ENCODE measurements around the gene CEP112. TPM values are rescaled to one million over a fixed set of nuclear protein-coding genes. Genes with fewer than 3 reads are reported as not detected.

Gene CEP112
- total and polyA plus RNA-seq, 2 of the 13 experiments (the other 11 are each of a cell fraction or from before 2014, with no cell fraction given): 1.2 to 3.4 TPM

DNA sequence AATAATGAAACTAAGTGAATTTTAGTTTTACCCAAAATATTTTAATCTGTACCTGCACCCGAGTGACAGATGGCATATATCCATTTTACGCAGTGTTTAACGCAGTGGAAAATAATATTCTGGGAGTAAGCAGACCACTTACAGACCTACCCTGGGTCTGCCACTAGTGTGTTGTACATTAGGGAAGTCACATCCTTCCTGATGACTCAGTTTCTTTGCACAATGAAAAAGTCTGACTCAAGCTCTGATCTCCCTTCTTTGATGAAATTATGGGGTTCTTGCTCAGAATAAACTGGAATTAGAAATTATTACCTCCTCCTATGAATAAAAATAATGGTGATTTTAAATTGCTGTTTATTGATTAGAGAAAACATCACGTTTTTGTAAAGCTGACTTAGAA is 507.3 kb downstream of the CEP112 start (continued):
- TF ChIP-seq ATF2 (CRISPR knock-in tag; IDR thresholded peaks at IDR 0.05) (no peak), DPF2 (CRISPR knock-in tag; IDR thresholded peaks at IDR 0.05; ENCODE audit: borderline replicate concordance, low read depth) (no peak)

GRCh38 chr17:65683428-65683827 is 508.5 kb downstream of the CEP112 start:
- Histone ChIP-seq H3K27ac (ENCODE audit: extremely low read length, insufficient read depth, low read length) (no peak overlapping the region), H4K20me1 (ENCODE audit: insufficient read depth, low read length) (no peaks in the 10 kb centered on the region), H2AFZ (ENCODE audit: low read length) (no peak overlapping the region), H3K79me2 (ENCODE audit: insufficient read depth, low read length) (no peaks in the 10 kb centered on the region), H3K4me3 (replicated peaks in 1 of 3; ENCODE audit: insufficient read depth in 1 of 3, low read depth in 2 of 3, low read length in 3 of 3) (no peak overlapping the region), H3K9ac (ENCODE audit: insufficient read depth, low read depth, low read length) (no peak overlapping the region), H3K4me1 (ENCODE audit: insufficient read depth, low read length) (peaks cover 6% of the 10 kb centered on the region; the same call in 1 of the 2 replicates), H3K36me3 (replicated peaks in 1 of 2; ENCODE audit: control insufficient read depth in 1 of 2, insufficient read depth in 2 of 2, low read length in 2 of 2) (no peaks in the 10 kb centered on the region), H3K27me3 (ENCODE audit: control insufficient read depth in 1 of 2, insufficient read depth in 2 of 2, low read length in 2 of 2) (no peaks in the 10 kb centered on the region), H3K9me3 (ENCODE audit: low read length) (no peaks in the 10 kb centered on the region), H3K4me2 (ENCODE audit: low read depth, low read length) (no peak overlapping the region)
- ChIA-PET CTCF (ENCODE audit: low intra/inter-chr PET ratio, low total read pairs) (no interaction called here), POLR2A (no interaction called here)
- TF ChIP-seq ZBTB25 (CRISPR knock-in tag; IDR thresholded peaks at IDR 0.05) (no peak), ZNF30 (CRISPR knock-in tag; IDR thresholded peaks at IDR 0.05) (no peak), WIZ (CRISPR knock-in tag; IDR thresholded peaks at IDR 0.05) (no peak), YY1 (IDR thresholded peaks at IDR 0.05; ENCODE audit: insufficient read depth, insufficient replicate concordance, low read depth, low read length) (no peak)
- TF ChIP-seq, protein P1, sequence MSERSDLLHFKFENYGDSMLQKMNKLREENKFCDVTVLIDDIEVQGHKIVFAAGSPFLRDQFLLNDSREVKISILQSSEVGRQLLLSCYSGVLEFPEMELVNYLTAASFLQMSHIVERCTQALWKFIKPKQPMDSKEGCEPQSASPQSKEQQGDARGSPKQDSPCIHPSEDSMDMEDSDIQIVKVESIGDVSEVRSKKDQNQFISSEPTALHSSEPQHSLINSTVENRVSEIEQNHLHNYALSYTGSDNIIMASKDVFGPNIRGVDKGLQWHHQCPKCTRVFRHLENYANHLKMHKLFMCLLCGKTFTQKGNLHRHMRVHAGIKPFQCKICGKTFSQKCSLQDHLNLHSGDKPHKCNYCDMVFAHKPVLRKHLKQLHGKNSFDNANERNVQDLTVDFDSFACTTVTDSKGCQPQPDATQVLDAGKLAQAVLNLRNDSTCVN (CRISPR knock-in tag; IDR thresholded peaks at IDR 0.05; ENCODE audit: borderline replicate concordance): no peak
- intact Hi-C loops (cut with micrococcal nuclease; ENCODE audit: unreplicated experiment) (no loop called here), in situ Hi-C loops (cut with HindIII; ENCODE audit: extremely low pct_ligation_motif_present, low pct_unique_long_range_greater_than_20kb) (no loop called here)
- DNase-seq (ENCODE audit: low spot score) (no peak), ATAC-seq (no peak), FAIRE-seq (no peak)
- WGBS (ENCODE audit: low lambda C conversion rate): 78% methylated on average over 7 of the region's 7 CpGs
- BruUV-seq (replicated peaks): no TSS peak

Data from HepG2 (cell line).